Omental fat pad (tissue), 4 donors: ENCODE results near the gene GFPT2. TPM values are rescaled to one million over a fixed set of nuclear protein-coding genes. Genes with fewer than 3 reads are reported as not detected.

Experiments used
- ATAC-seq: fragments of 150-250 bp; one replicate; pipeline ENCODE4 v1.9.1; 2016; ENCODE audit warnings: mild to moderate bottlenecking, moderate library complexity; ENCODE audit not compliant: low FRiP score
- DNase-seq: peaks from one replicate; pipeline ENCODE4 v3.0.0-alpha.2; 2019; ENCODE audit warnings: low spot score
- CTCF ChIP-seq, 3 donors: fragments of 450-650 bp; IDR thresholded peaks; one replicate each; pipeline ENCODE4 v1.5.1; 2016 to 2017; ENCODE audit warnings: antibody characterized with exemption in 3 of 3, mild to moderate bottlenecking in 3 of 3, moderate library complexity in 2 of 3
- total RNA-seq, 4 donors: library from RNA; depleted of rRNA; stranded (reverse); fragments of >200 nt; gene quantifications; one replicate each; pipeline ENCODE4 v1.1.0, GENCODE V29; 2016

GFPT2 gene
- total RNA-seq, 4 donors from 2014 or later = 42.3 to 553 (median 270) TPM

- ATAC-seq = peak; percentile 65
- DNase-seq = no peak
Measured at GRCh38 chr5:180330810-180331646, 22.1 kb downstream of the GFPT2 start.

GRCh38 chr5:180330270-180330648 is 22.9 kb downstream of the GFPT2 start:
- DNase-seq (no peak), ATAC-seq (no peak)
- no peak for TF ChIP-seq CTCF (IDR thresholded peaks at IDR 0.05)

More at GRCh38 chr5:180330810-180331646, 22.1 kb downstream of the GFPT2 start:
- TF ChIP-seq CTCF (IDR thresholded peaks at IDR 0.05) = no peak

GRCh38 chr5:180329606-180330269 is 23.4 kb downstream of the GFPT2 start:
- ATAC-seq = no peak
- no peak for DNase-seq
- no peak for TF ChIP-seq CTCF (IDR thresholded peaks at IDR 0.05)

- DNase-seq = no peak
- TF ChIP-seq CTCF (IDR thresholded peaks at IDR 0.05) = no peak
- ATAC-seq = no peak
Measured at GRCh38 chr5:180329138-180329435, 24.0 kb downstream of the GFPT2 start.

- ATAC-seq (no peak), DNase-seq (peak; percentile 83)
- TF ChIP-seq CTCF (IDR thresholded peaks at IDR 0.05) = peak in 1 of 3 donors; percentile 21
Measured at GRCh38 chr5:180328296-180329137, 24.6 kb downstream of the GFPT2 start.

- DNase-seq = no peak
- no peak for ATAC-seq
- TF ChIP-seq CTCF (IDR thresholded peaks at IDR 0.05) = no peak
Measured at GRCh38 chr5:180326989-180327565, 26.1 kb downstream of the GFPT2 start.
